GM23338 (cell line): ENCODE measurements around the gene RIMS1. TPM values are rescaled to one million over a fixed set of nuclear protein-coding genes. Genes with fewer than 3 reads are reported as not detected.

Source experiments
- ATAC-seq: fragments of 200-7000 bp; cut with Tn5 transposase; 3 replicates; pipeline ENCODE4 v1.9.1; 2020
- DNase-seq: peaks from one replicate; pipeline ENCODE4 v3.0.0-alpha.2; 2015; ENCODE audit warnings: low spot score
- H2AFZ ChIP-seq: fragments of 200-600 bp; sonication (generic); 2 replicates; pipeline ENCODE4 v1.8.0; 2016; ENCODE audit warnings: antibody characterized with exemption, mild to moderate bottlenecking, moderate library complexity
- H3F3A ChIP-seq: fragments of 200-600 bp; sonication (generic); replicated peaks from 2 replicates; pipeline ENCODE4 v1.8.0; 2017; ENCODE audit warnings: antibody characterized with exemption, mixed run types, low read depth
- H3K27ac ChIP-seq: fragments of 200-600 bp; sonication (generic); 2 replicates; pipeline ENCODE4 v1.6.1; 2016; ENCODE audit warnings: low read depth
- H3K27me3 ChIP-seq: fragments of 200-600 bp; sonication (generic); 2 replicates; pipeline ENCODE4 v1.8.0; 2016; ENCODE audit warnings: mild to moderate bottlenecking, mixed run types, moderate library complexity; ENCODE audit not compliant: insufficient read depth
- H3K36me3 ChIP-seq: fragments of 200-600 bp; sonication (generic); 2 replicates; pipeline ENCODE4 v1.8.0; 2016; ENCODE audit warnings: mild to moderate bottlenecking; ENCODE audit not compliant: insufficient read depth
- H3K4me1 ChIP-seq: fragments of 200-600 bp; sonication (generic); 2 replicates; pipeline ENCODE4 v1.8.0; 2016; ENCODE audit warnings: mild to moderate bottlenecking, moderate library complexity; ENCODE audit not compliant: insufficient read depth
- H3K4me2 ChIP-seq: fragments of 200-600 bp; sonication (generic); 2 replicates; pipeline ENCODE4 v1.7.1; 2017; ENCODE audit warnings: mixed run types
- H3K4me3 ChIP-seq: fragments of 200-600 bp; sonication (generic); 2 replicates; pipeline ENCODE4 v1.6.1; 2016; ENCODE audit warnings: mixed run types
- H3K79me2 ChIP-seq: fragments of 200-600 bp; sonication (generic); replicated peaks from 2 replicates; pipeline ENCODE4 v1.8.0; 2017; ENCODE audit warnings: mild to moderate bottlenecking; ENCODE audit not compliant: insufficient read depth
- H3K9me2 ChIP-seq: fragments of 200-600 bp; sonication (generic); 2 replicates; pipeline ENCODE4 v1.8.0; 2017; ENCODE audit not compliant: insufficient read depth
- H4K20me1 ChIP-seq: fragments of 200-600 bp; sonication (generic); replicated peaks from 2 replicates; pipeline ENCODE4 v1.8.0; 2017; ENCODE audit warnings: mild to moderate bottlenecking; ENCODE audit not compliant: insufficient read depth
- H3K27ac Mint-ChIP-seq: 2 replicates; pipeline ENCODE4 v1.8.0; 2020; ENCODE audit warnings: inconsistent platforms, mild to moderate bottlenecking, moderate library complexity, mixed read lengths
- H3K27me3 Mint-ChIP-seq: 3 replicates; pipeline ENCODE4 v1.8.0; 2022; ENCODE audit warnings: low read depth, mild to moderate bottlenecking, moderate library complexity, mixed read lengths, inconsistent platforms; ENCODE audit not compliant: insufficient read depth, poor library complexity
- H3K36me3 Mint-ChIP-seq: 3 replicates; pipeline ENCODE4 v1.8.0; 2021; ENCODE audit warnings: low read depth, mild to moderate bottlenecking, inconsistent platforms, moderate library complexity, mixed read lengths
- H3K4me1 Mint-ChIP-seq: 3 replicates; pipeline ENCODE4 v1.8.0; 2020; ENCODE audit warnings: mild to moderate bottlenecking, inconsistent platforms, mixed read lengths
- H3K4me3 Mint-ChIP-seq: 3 replicates; pipeline ENCODE4 v1.8.0; 2021; ENCODE audit warnings: moderate library complexity, mild to moderate bottlenecking, inconsistent platforms, mixed read lengths
- H3K9me3 Mint-ChIP-seq: 3 replicates; pipeline ENCODE4 v1.8.0; 2020; ENCODE audit warnings: moderate library complexity, mild to moderate bottlenecking, inconsistent platforms, mixed read lengths
- CREB1 ChIP-seq: fragments of 250-450 bp; sonication (Bioruptor Pico); IDR thresholded peaks from 2 replicates; pipeline ENCODE4 v1.5.0; 2020; ENCODE audit warnings: low read depth, mild to moderate bottlenecking, moderate library complexity
- CTCF ChIP-seq, 2 experiments: fragments of 200-600 bp in 1 of 2; sonication (generic) in 1 of 2; conservative IDR thresholded peaks; 2 replicates each; pipeline versions ENCODE4 v1.5.1 to v1.6.1; 2016 to 2017; ENCODE audit warnings: antibody characterized with exemption in 2 of 2, low read depth in 2 of 2, mild to moderate bottlenecking in 2 of 2, moderate library complexity in 1 of 2
- EZH2 ChIP-seq: fragments of 200-600 bp; sonication (generic); IDR thresholded peaks from one replicate; pipeline ENCODE4 v1.8.0; 2017; ENCODE audit warnings: antibody characterized with exemption, mild to moderate bottlenecking, low read depth; ENCODE audit not compliant: unreplicated experiment
- EZH2phosphoT487 ChIP-seq: fragments of 200-600 bp; sonication (generic); IDR thresholded peaks from one replicate; pipeline ENCODE4 v1.8.1; 2018; ENCODE audit warnings: antibody characterized with exemption; ENCODE audit not compliant: unreplicated experiment
- JUNB ChIP-seq: IDR thresholded peaks from one replicate; pipeline ENCODE4 v1.6.1; 2016; ENCODE audit warnings: antibody characterized with exemption; ENCODE audit not compliant: unreplicated experiment
- NANOG ChIP-seq: IDR thresholded peaks from 2 replicates; pipeline ENCODE4 v1.6.1; 2016; ENCODE audit warnings: antibody characterized with exemption, borderline replicate concordance
- POLR2AphosphoS5 ChIP-seq: IDR thresholded peaks from 2 replicates; pipeline ENCODE4 v1.6.1; 2016; ENCODE audit warnings: antibody characterized with exemption, low read depth
- STAT1 ChIP-seq: IDR thresholded peaks from one replicate; pipeline ENCODE4 v1.6.1; 2016; ENCODE audit warnings: antibody characterized with exemption; ENCODE audit not compliant: unreplicated experiment
- ZNF114 ChIP-seq: fragments of 250-450 bp; sonication (Bioruptor Pico); IDR thresholded peaks from 2 replicates; pipeline ENCODE4 v1.5.0; 2020; ENCODE audit warnings: mild to moderate bottlenecking, moderate library complexity
- ZNF331 ChIP-seq: fragments of 250-450 bp; sonication (Bioruptor Pico); IDR thresholded peaks from 2 replicates; pipeline ENCODE4 v1.5.0; 2020; ENCODE audit warnings: low read depth, mild to moderate bottlenecking, moderate library complexity
- polyA plus RNA-seq: library from polyadenylated mRNA; unstranded; fragments of >200 nt; fragmentation: Nextera tagmentation; extraction: Ambion mirVana; gene quantifications from 2 replicates; pipeline ENCODE4 v1.2.1, GENCODE V29; 2016
- total RNA-seq: library from RNA; depleted of rRNA; stranded (reverse); fragments of >200 nt; shearing (Covaris generic); gene quantifications from 2 replicates; pipeline ENCODE4 v1.2.3, GENCODE V29; 2014
- TF ChIP-seq, protein P1 (sequence below): IDR thresholded peaks from one replicate; pipeline ENCODE4 v1.6.1; 2018; ENCODE audit warnings: antibody characterized with exemption; ENCODE audit not compliant: unreplicated experiment
- TF ChIP-seq, protein P2 (sequence below): IDR thresholded peaks from 2 replicates; pipeline ENCODE4 v1.6.1; 2016; ENCODE audit warnings: antibody characterized with exemption

Gene RIMS1
- total and polyA plus RNA-seq, 2 experiments from 2014 or later = 0.89 to 4.0 TPM

GRCh38 chr6:72031471-72031870 is 145.1 kb downstream of the RIMS1 start:
- H3K4me3 Mint-ChIP-seq = no peak overlapping the region
- TF ChIP-seq POLR2AphosphoS5 (no peak), CREB1 (CRISPR knock-in tag) (no peak), JUNB (no peak), ZNF114 (no peak), STAT1 (no peak), ZNF331 (CRISPR knock-in tag) (no peak), EZH2 (no peak), EZH2phosphoT487 (no peak), NANOG (no peak), CTCF (conservative IDR thresholded peaks at IDR 0.05; ENCODE audit: low read depth in 2 of 2) (no peak)
- TF ChIP-seq, protein P1, sequence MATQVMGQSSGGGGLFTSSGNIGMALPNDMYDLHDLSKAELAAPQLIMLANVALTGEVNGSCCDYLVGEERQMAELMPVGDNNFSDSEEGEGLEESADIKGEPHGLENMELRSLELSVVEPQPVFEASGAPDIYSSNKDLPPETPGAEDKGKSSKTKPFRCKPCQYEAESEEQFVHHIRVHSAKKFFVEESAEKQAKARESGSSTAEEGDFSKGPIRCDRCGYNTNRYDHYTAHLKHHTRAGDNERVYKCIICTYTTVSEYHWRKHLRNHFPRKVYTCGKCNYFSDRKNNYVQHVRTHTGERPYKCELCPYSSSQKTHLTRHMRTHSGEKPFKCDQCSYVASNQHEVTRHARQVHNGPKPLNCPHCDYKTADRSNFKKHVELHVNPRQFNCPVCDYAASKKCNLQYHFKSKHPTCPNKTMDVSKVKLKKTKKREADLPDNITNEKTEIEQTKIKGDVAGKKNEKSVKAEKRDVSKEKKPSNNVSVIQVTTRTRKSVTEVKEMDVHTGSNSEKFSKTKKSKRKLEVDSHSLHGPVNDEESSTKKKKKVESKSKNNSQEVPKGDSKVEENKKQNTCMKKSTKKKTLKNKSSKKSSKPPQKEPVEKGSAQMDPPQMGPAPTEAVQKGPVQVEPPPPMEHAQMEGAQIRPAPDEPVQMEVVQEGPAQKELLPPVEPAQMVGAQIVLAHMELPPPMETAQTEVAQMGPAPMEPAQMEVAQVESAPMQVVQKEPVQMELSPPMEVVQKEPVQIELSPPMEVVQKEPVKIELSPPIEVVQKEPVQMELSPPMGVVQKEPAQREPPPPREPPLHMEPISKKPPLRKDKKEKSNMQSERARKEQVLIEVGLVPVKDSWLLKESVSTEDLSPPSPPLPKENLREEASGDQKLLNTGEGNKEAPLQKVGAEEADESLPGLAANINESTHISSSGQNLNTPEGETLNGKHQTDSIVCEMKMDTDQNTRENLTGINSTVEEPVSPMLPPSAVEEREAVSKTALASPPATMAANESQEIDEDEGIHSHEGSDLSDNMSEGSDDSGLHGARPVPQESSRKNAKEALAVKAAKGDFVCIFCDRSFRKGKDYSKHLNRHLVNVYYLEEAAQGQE = no peak
- TF ChIP-seq, protein P2, sequence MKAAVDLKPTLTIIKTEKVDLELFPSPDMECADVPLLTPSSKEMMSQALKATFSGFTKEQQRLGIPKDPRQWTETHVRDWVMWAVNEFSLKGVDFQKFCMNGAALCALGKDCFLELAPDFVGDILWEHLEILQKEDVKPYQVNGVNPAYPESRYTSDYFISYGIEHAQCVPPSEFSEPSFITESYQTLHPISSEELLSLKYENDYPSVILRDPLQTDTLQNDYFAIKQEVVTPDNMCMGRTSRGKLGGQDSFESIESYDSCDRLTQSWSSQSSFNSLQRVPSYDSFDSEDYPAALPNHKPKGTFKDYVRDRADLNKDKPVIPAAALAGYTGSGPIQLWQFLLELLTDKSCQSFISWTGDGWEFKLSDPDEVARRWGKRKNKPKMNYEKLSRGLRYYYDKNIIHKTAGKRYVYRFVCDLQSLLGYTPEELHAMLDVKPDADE = no peak
- H3K27me3 ChIP-seq = no peaks in the 10 kb centered on the region
- no peaks in the 10 kb centered on the region for H3K36me3 ChIP-seq
- no peak overlapping the region for H3K27ac ChIP-seq
- H3K4me3 ChIP-seq = no peak overlapping the region
- H3K4me2 ChIP-seq = no peak overlapping the region
- H3K9me2 ChIP-seq = no peaks in the 10 kb centered on the region
- H3F3A ChIP-seq = no peaks in the 10 kb centered on the region
- ATAC-seq (no peak), DNase-seq (no peak)
- no peaks in the 10 kb centered on the region for H3K79me2 ChIP-seq
- H3K27ac Mint-ChIP-seq = no peak overlapping the region
- H3K4me1 Mint-ChIP-seq = peaks cover 4% of the 10 kb centered on the region; the same call in 2 of the 3 replicates
- no peaks in the 10 kb centered on the region for H3K36me3 Mint-ChIP-seq
- no peak overlapping the region for H2AFZ ChIP-seq
- H3K9me3 Mint-ChIP-seq = no peaks in the 10 kb centered on the region
- no peaks in the 10 kb centered on the region for H4K20me1 ChIP-seq
- no peaks in the 10 kb centered on the region for H3K4me1 ChIP-seq
- no peaks in the 10 kb centered on the region for H3K27me3 Mint-ChIP-seq
